HFFc6 (cell line): ENCODE data around the gene NPB. TPM values are rescaled to one million over a fixed set of nuclear protein-coding genes. Genes with fewer than 3 reads are reported as not detected.

ENCODE experiments used
- DNase-seq: peaks from one replicate; pipeline ENCODE4 v3.0.0-alpha.2; 2018
- H3K27ac Mint-ChIP-seq: 2 replicates; pipeline ENCODE4 v1.8.0; 2020; ENCODE audit warnings: mild to moderate bottlenecking, mixed read lengths
- H3K27me3 Mint-ChIP-seq: 2 replicates; pipeline ENCODE4 v1.8.0; 2021; ENCODE audit warnings: mild to moderate bottlenecking, moderate library complexity, mixed read lengths; ENCODE audit not compliant: insufficient read depth
- H3K36me3 Mint-ChIP-seq: 2 replicates; pipeline ENCODE4 v1.8.0; 2021; ENCODE audit warnings: low read depth, mixed read lengths
- H3K4me1 Mint-ChIP-seq: 2 replicates; pipeline ENCODE4 v1.8.0; 2020; ENCODE audit warnings: low read depth, mixed read lengths
- H3K4me3 Mint-ChIP-seq: 2 replicates; pipeline ENCODE4 v1.8.0; 2020; ENCODE audit warnings: mild to moderate bottlenecking, moderate library complexity, mixed read lengths
- H3K9me3 Mint-ChIP-seq: 2 replicates; pipeline ENCODE4 v1.8.0; 2020; ENCODE audit warnings: mild to moderate bottlenecking, mixed read lengths
- CTCF ChIP-seq: fragments of 200-600 bp; sonication (generic); IDR thresholded peaks from 2 replicates; pipeline ENCODE4 v1.5.0; 2021; ENCODE audit warnings: antibody characterized with exemption, mild to moderate bottlenecking
- total RNA-seq, 6 experiments: library from RNA; stranded (reverse); fragmentation: NEBNext Ultra II Directional; extraction: Animal tissue kit (Norgen Biotek cat#: 25700); gene quantifications; 2 replicates in 1 of 6; 3 replicates in 5 of 6; pipeline ENCODE4 v1.2.3, GENCODE V29; 2021

The NPB gene
- total RNA-seq, 6 experiments from 2014 or later = 0.53 to 1.5 (median 0.71) TPM

GRCh38 chr17:81884968-81885367 lies 17.1 kb upstream of the NPB start:
- TF ChIP-seq CTCF = no peak
- DNase-seq = no peak
- Mint-ChIP-seq H3K36me3 (peaks cover 40% of the 10 kb centered on the region), H3K4me3 (no peak overlapping the region), H3K27ac (peak overlapping the region; percentile 69; the same call in 1 of the 2 replicates), H3K9me3 (no peaks in the 10 kb centered on the region), H3K4me1 (peaks cover 32% of the 10 kb centered on the region), H3K27me3 (peaks cover 4% of the 10 kb centered on the region)

GRCh38 chr17:81885454-81885853 lies 16.6 kb upstream of the NPB start:
- Mint-ChIP-seq H3K4me1 (peaks cover 36% of the 10 kb centered on the region), H3K27me3 (peaks cover 4% of the 10 kb centered on the region), H3K9me3 (no peaks in the 10 kb centered on the region), H3K4me3 (no peak overlapping the region), H3K36me3 (peaks cover 44% of the 10 kb centered on the region), H3K27ac (peak overlapping the region; percentile 69)
- TF ChIP-seq CTCF = no peak
- no peak for DNase-seq

- H3K4me1 Mint-ChIP-seq = peaks cover 37% of the 10 kb centered on the region
- H3K27ac Mint-ChIP-seq = peak overlapping the region; percentile 69
- no peak for TF ChIP-seq CTCF
- DNase-seq = peak; percentile 76
- H3K4me3 Mint-ChIP-seq = no peak overlapping the region
- H3K27me3 Mint-ChIP-seq = peaks cover 4% of the 10 kb centered on the region
- no peaks in the 10 kb centered on the region for H3K9me3 Mint-ChIP-seq
- H3K36me3 Mint-ChIP-seq = peaks cover 47% of the 10 kb centered on the region
Observed at GRCh38 chr17:81885869-81886548, 16.0 kb upstream of the NPB start.

- Mint-ChIP-seq H3K4me3 (no peak overlapping the region), H3K9me3 (no peaks in the 10 kb centered on the region), H3K36me3 (peaks cover 47% of the 10 kb centered on the region), H3K4me1 (peaks cover 37% of the 10 kb centered on the region), H3K27me3 (peaks cover 4% of the 10 kb centered on the region), H3K27ac (peak overlapping the region; percentile 21; the same call in 1 of the 2 replicates)
- TF ChIP-seq CTCF = no peak
- no peak for DNase-seq
Observed at GRCh38 chr17:81888105-81888987, 13.7 kb upstream of the NPB start.

GRCh38 chr17:81888988-81889595 lies 12.9 kb upstream of the NPB start:
- H3K27me3 Mint-ChIP-seq = peaks cover 4% of the 10 kb centered on the region
- H3K36me3 Mint-ChIP-seq = peaks cover 46% of the 10 kb centered on the region
- H3K4me3 Mint-ChIP-seq = peak overlapping the region; percentile 39
- peak overlapping the region; percentile 51 for H3K27ac Mint-ChIP-seq
- no peak for DNase-seq
- peaks cover 37% of the 10 kb centered on the region for H3K4me1 Mint-ChIP-seq
- TF ChIP-seq CTCF = no peak
- H3K9me3 Mint-ChIP-seq = no peaks in the 10 kb centered on the region
